Prostate gland (tissue), 2 donors: ENCODE data around the gene UQCRC2. TPM values are rescaled to one million over a fixed set of nuclear protein-coding genes. Genes with fewer than 3 reads are reported as not detected.

Experiments
- DNase-seq: peaks from one replicate; pipeline ENCODE4 v3.0.0-alpha.2; 2019; ENCODE audit warnings: low spot score
- H3K27ac ChIP-seq, 2 donors: fragments of 200-600 bp; sonication (generic); 2 replicates each; pipeline ENCODE4 v1.5.1; 2017 to 2019
- H3K27me3 ChIP-seq: fragments of 200-600 bp; sonication (generic); replicated peaks from 2 replicates; pipeline ENCODE4 v1.5.1; 2019; ENCODE audit not compliant: insufficient read depth
- H3K36me3 ChIP-seq, 2 donors: fragments of 200-600 bp; sonication (generic); 1 replicate in 1 of 2; 2 replicates in 1 of 2; pipeline versions ENCODE4 v1.5.1 to v1.8.1; 2017 to 2019
- H3K4me1 ChIP-seq: fragments of 200-600 bp; sonication (generic); replicated peaks from 2 replicates; pipeline ENCODE4 v1.5.1; 2019
- H3K4me3 ChIP-seq, 2 donors: fragments of 200-600 bp; sonication (generic); 2 replicates each; pipeline ENCODE4 v1.5.1; 2017 to 2019
- H3K9me3 ChIP-seq: fragments of 200-600 bp; sonication (generic); 2 replicates; pipeline ENCODE4 v1.5.1; 2017
- CTCF ChIP-seq, 4 experiments: fragments of 200-600 bp in 2 of 4; fragments of 450-650 bp in 2 of 4; sonication (generic) in 2 of 4; IDR thresholded peaks; 1 replicate in 3 of 4; 2 replicates in 1 of 4; pipeline ENCODE4 v1.5.1; 2016 to 2019; ENCODE audit warnings: antibody characterized with exemption in 4 of 4, mild to moderate bottlenecking in 2 of 4, moderate library complexity in 2 of 4
- POLR2A ChIP-seq: fragments of 450-650 bp; IDR thresholded peaks from one replicate; pipeline ENCODE4 v1.6.1; 2016; ENCODE audit warnings: antibody characterized with exemption, mild to moderate bottlenecking
- POLR2AphosphoS5 ChIP-seq: sonication (generic); formaldehyde crosslinking; IDR thresholded peaks from one replicate; pipeline ENCODE4 v1.6.1; 2017; ENCODE audit warnings: antibody characterized with exemption
- WGBS: methylation state at CpG from one replicate; pipeline ENCODE4 v1.1.5; 2018; 5-methylcytosine and 5-hydroxymethylcytosine counted together
- intact Hi-C: fragments of 100-400 bp; cut with DNase I; formaldehyde crosslinking; loops from one replicate; pipeline ENCODE4 v1.14.2; 2022
- total RNA-seq, 2 donors: library from RNA; depleted of rRNA; stranded (reverse); fragments of >200 nt; gene quantifications; one replicate each; pipeline ENCODE4 v1.1.0, GENCODE V29; 2016

UQCRC2 gene
- total RNA-seq, 2 donors from 2014 or later = 123 to 138 TPM

- intact Hi-C loops = loop anchor here (2.0 kb wide), 1 partner anchor 184 kb away; no protein-coding TSS in a partner anchor
- 37% methylated on average over 3 of the region's 3 CpGs for WGBS
- Histone ChIP-seq H3K27ac (no peak overlapping the region), H3K9me3 (no peaks in the 10 kb centered on the region), H3K27me3 (no peaks in the 10 kb centered on the region), H3K4me1 (peaks cover 6% of the 10 kb centered on the region), H3K4me3 (no peak overlapping the region), H3K36me3 (no peaks in the 10 kb centered on the region)
- DNase-seq = no peak
- no peak for TF ChIP-seq POLR2A
- TF ChIP-seq CTCF (IDR thresholded peaks at IDR 0.05) = no peak
- TF ChIP-seq POLR2AphosphoS5 = no peak
Observed at GRCh38 chr16:22004341-22004740, 51.2 kb downstream of the UQCRC2 start.

- intact Hi-C loops = loop anchor here (2.0 to 5.0 kb wide), 2 partner anchors 183 to 292 kb away; partner anchors contain the start of gene POLR3E
- Histone ChIP-seq H3K4me1 (peaks cover 6% of the 10 kb centered on the region), H3K36me3 (no peaks in the 10 kb centered on the region), H3K27ac (no peak overlapping the region), H3K27me3 (no peaks in the 10 kb centered on the region), H3K4me3 (no peak overlapping the region), H3K9me3 (no peaks in the 10 kb centered on the region)
- DNase-seq = no peak
- no peak for TF ChIP-seq POLR2A
- no peak for TF ChIP-seq POLR2AphosphoS5
- no peak for TF ChIP-seq CTCF (IDR thresholded peaks at IDR 0.05)
- 69% methylated on average over 1 of the region's 1 CpG for WGBS
Observed at GRCh38 chr16:22005746-22006145, 52.6 kb downstream of the UQCRC2 start.

- no peaks in the 10 kb centered on the region for H3K9me3 ChIP-seq
- no peaks in the 10 kb centered on the region for H3K27me3 ChIP-seq
- WGBS = 72% methylated on average over 6 of the region's 6 CpGs
- TF ChIP-seq POLR2A (no peak), CTCF (IDR thresholded peaks at IDR 0.05) (no peak), POLR2AphosphoS5 (no peak)
- intact Hi-C loops = loop anchor here (5.0 kb wide), 1 partner anchor 291 kb away; the partner anchor contains the start of gene POLR3E
- no peaks in the 10 kb centered on the region for H3K36me3 ChIP-seq
- H3K27ac ChIP-seq = no peak overlapping the region
- H3K4me3 ChIP-seq = no peak overlapping the region
- no peak for DNase-seq
- H3K4me1 ChIP-seq = peaks cover 6% of the 10 kb centered on the region
Observed at GRCh38 chr16:22006636-22007035, 53.5 kb downstream of the UQCRC2 start.

DNA sequence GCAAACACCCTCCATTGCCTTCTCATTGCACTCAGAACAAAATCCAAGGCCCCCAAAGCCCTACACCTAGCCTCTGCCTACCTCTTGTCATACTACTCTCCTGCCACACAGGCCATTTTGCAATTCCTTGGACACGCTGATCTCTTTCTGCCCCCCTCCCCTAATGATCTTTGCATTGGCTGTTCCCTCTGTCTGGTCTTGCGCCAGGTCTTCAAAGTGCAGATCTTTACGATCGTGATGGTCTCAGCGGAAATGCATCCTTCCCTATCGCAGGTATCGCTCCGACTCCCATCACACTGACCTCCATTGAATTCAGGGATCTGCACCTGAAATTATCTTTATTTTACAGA, 54.0 kb downstream of the UQCRC2 start:
- Histone ChIP-seq H3K27ac (peak overlapping the region; percentile 82 to 84), H3K4me3 (peak overlapping the region; percentile 68 to 82), H3K36me3 (no peaks in the 10 kb centered on the region), H3K27me3 (no peaks in the 10 kb centered on the region), H3K4me1 (peaks cover 6% of the 10 kb centered on the region), H3K9me3 (no peaks in the 10 kb centered on the region)
- no peak for DNase-seq
- intact Hi-C loops = loop anchor here (5.0 kb wide), 1 partner anchor 290 kb away; the partner anchor contains the start of gene POLR3E
- WGBS = 7% methylated on average over 8 of the region's 8 CpGs
- TF ChIP-seq POLR2AphosphoS5 (no peak), CTCF (IDR thresholded peaks at IDR 0.05) (no peak), POLR2A (no peak)

- intact Hi-C loops = loop anchor here (5.0 kb wide), 1 partner anchor 290 kb away; the partner anchor contains the start of gene POLR3E
- under 1% methylated on average over 64 of the region's 78 CpGs for WGBS
Observed at GRCh38 chr16:22007509-22008214, 54.5 kb downstream of the UQCRC2 start, which contains the start of gene MOSMO. MOSMO (plus strand) TSS chr16:22008111; CDS start chr16:22008302, 191 bp downstream.

More at GRCh38 chr16:22007509-22008214, 54.5 kb downstream of the UQCRC2 start, which contains the start of gene MOSMO:
- Histone ChIP-seq H3K27ac (peak within 1 kb of the TSS; percentile 82 to 84), H3K4me1 (peaks cover 6% of the 10 kb centered on the region), H3K27me3 (no peaks in the 10 kb centered on the region), H3K9me3 (no peaks in the 10 kb centered on the region), H3K36me3 (no peaks in the 10 kb centered on the region), H3K4me3 (peak within 1 kb of the TSS; percentile 68 to 82)
- DNase-seq = peak; percentile 65
- TF ChIP-seq CTCF (IDR thresholded peaks at IDR 0.05) (peak in 1 of 4 experiments; percentile 24), POLR2A (no peak), POLR2AphosphoS5 (peak; percentile 19)
